Bone marrow (tissue), 2 donors: ENCODE results near the gene RS1.

Experiments
- DNase-seq, 2 donors: peaks; one replicate each; lab custom pipeline; 2025; lab: John Stamatoyannopoulos, UW

Gene RS1

GRCh38 chrX:18598413-18598812 is 73.5 kb downstream of the RS1 start:
- no peak for DNase-seq

- no peak for DNase-seq
These were observed 75.8 kb downstream of the RS1 start for GRCh38 chrX:18596096-18596495.

GRCh38 chrX:18594079-18594478 is 77.8 kb downstream of the RS1 start:
- no peak for DNase-seq

GRCh38 chrX:18591834-18592233 is 80.1 kb downstream of the RS1 start:
- DNase-seq = no peak
